Measurements from ENCODE around the gene CYRIA. TPM values are rescaled to one million over a fixed set of nuclear protein-coding genes. Genes with fewer than 3 reads are reported as not detected.

The CYRIA gene
- total RNA-seq = 33.7 and 40.5 TPM in 2 replicates

GRCh38 chr2:16665748-16666448 lies at the start of gene CYRIA:
CYRIA (minus strand) TSS chr2:16665834; CDS start chr2:16588119, 77,715 bp downstream.
- peak; percentile 62 for DNase-seq

DNA sequence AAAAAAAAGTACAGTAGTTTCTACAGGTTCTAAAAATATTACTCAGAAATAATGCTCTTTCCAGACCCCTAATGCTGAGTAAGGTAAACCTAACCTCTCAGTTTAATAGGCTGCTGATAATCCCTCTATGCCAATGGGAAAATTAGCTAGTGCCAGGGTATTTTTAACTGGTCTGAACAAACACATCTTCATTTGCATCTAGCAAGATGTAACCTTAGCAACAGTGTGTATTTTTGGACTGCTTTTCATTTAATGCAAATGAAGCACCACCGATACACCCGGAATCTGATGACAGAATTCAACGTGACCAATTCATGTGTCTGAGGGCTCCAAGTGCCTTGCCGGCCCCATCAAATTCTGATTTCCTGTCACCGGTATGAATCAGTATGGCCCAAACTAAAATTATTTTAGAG lies 47.4 kb upstream of the CYRIA start:
- no peak for DNase-seq

GRCh38 chr2:16709769-16710168 lies 44.1 kb upstream of the CYRIA start:
- no peak for DNase-seq

DNA sequence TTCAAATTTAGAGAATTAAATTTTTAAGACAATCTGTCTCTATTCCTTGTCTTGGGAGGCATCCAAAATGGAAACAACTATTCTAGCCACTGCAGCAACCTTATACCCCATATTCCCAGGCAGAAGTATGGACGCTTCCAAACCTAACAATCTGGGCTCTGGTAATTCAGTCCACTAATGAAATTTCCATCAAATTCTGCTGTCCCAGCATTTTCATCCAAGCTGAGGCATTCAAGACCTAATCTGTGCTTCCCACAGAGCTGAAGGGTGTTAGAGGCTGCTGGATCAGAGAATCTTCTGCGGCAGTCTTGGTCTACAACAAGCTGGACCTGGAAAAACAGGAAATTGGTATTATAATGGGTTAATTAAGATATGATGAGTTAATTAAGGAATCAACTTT lies 42.5 kb upstream of the CYRIA start:
- DNase-seq = no peak

GRCh38 chr2:16707014-16707623 lies 41.5 kb upstream of the CYRIA start:
- no peak for DNase-seq

DNA sequence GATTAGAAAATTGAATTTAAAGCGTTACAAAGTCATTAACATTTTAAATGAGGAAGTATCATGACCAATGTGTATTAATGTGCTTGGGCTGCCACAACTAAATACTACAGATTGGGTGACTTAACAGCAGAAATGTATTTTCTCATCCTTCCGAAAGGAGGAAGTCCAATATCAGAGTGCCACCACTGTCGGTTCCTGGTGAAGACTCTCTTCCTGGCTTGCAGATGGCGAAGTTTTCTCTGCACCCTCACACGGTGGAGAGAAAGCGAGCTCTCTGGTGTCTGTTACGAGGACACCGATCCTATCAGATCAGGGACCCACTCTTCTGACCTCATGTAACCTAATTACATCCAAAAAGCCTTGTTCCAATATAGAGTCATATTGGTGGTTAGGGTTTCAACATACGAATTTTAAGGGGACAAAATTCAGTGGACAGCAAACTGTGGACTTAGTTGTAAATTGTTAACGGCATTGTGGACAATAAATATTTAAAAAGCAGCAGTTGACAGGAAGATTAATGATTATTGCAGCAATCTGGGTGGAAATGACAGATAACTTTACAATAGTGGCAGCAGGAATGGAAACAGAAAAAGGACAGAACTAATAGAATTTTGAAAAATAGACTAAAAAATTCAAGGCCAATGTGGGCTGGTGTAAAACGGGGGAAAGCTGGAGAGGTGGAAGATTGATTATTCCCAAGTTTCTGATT lies 35.1 kb upstream of the CYRIA start:
- no peak for DNase-seq

GRCh38 chr2:16693854-16694253 lies 28.2 kb upstream of the CYRIA start:
- no peak for DNase-seq

- no peak for DNase-seq
Observed at GRCh38 chr2:16691261-16691660, 25.6 kb upstream of the CYRIA start.

- no peak for DNase-seq
Observed at GRCh38 chr2:16687955-16688354, 22.3 kb upstream of the CYRIA start.

GRCh38 chr2:16687222-16687621 lies 21.6 kb upstream of the CYRIA start:
- no peak for DNase-seq

- no peak for DNase-seq
Observed at GRCh38 chr2:16686641-16687040, 21.0 kb upstream of the CYRIA start.

- no peak for DNase-seq
Observed at GRCh38 chr2:16685340-16685715, 19.7 kb upstream of the CYRIA start.

DNA sequence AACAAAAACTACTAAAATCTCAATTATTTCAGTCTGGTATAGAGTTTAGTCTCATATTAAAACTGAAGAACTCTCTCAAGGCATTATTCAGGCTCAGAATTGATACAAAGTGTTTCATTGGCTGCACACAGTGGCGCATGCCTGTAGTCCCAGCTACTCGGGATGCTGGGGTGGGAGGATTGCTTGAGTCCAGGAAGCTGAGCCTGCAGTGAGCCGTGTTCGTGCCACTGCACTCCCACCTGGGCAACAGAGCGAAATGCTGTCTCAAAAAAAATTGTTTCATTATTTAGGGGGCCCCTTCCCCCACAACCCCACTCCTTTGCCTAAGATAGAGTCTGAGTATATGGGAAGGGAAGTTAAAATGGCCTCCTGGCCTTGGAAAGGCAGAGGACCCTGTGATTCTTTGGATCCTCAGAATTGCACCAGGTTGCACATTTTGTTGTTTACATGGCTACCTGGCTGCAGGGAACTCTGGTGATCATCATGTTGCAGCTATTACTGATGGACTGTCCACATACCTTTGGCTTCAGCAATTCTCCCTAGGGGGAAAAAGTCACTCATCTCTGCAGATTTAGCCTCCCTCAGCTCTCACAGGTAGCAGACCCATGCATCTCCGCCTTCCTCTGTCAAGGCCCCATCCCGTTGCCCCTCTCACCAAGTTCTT lies 19.2 kb upstream of the CYRIA start:
- DNase-seq = no peak

DNA sequence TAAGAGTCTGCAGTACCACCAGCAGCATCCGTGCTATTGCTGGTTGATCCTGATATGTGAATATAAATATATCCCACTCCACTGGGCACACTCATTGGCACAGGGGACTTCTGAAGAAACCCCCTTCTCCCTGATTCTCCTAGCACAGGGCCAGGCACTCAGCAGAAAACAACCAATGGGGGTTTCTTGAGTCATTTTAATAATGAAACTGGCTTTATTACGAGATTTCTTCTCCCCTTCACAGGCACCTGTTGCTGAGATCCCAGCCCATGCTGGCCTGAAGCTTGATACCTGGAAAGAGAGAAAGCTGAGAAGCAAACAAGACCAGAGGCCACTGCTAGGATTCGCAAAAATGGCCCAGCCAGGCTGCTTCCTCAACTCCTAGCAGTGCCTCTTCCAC lies 17.9 kb upstream of the CYRIA start:
- no peak for DNase-seq

- DNase-seq = no peak
Observed at GRCh38 chr2:16682431-16683118, 16.9 kb upstream of the CYRIA start.

DNA sequence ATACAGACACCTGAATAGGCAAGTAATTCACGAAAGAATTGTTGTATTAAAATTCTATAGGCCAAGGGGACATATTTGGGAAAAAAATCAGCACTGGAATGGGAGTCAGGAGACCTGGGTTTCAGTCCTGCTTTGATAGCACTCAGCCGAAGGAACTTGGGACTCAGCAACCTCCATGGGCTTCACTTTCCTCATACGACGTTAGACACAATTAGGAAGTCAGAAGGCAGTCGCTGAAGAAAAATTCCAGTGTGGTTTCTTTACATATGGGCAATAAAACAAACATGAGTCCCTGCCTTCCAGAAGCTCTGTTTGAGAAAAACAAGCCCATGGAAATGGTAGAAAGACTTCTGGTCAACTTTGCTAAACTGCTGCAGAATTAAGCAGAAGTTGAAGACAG lies 15.1 kb upstream of the CYRIA start:
- no peak for DNase-seq

DNA sequence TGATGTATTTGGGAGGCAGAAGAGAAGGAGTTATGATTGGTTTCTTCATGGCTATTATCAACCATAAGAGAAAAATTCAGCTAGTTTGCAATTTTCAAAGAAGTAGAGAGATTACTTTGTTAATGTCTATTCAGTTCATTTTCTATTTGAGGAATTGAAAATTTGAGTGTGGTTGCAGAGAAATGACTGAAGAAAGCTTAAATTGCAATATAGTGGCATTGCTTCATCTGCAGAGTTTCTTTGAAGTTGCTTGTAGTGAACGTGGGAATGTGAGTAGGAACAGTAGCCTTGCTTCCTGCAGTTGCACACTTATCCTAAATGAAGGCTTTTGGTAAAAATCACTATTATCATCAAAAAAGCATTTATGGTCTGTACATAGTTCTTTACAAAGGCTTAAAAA lies 14.7 kb upstream of the CYRIA start:
- DNase-seq = no peak

- no peak for DNase-seq
Observed at GRCh38 chr2:16678964-16679363, 13.3 kb upstream of the CYRIA start.

DNA sequence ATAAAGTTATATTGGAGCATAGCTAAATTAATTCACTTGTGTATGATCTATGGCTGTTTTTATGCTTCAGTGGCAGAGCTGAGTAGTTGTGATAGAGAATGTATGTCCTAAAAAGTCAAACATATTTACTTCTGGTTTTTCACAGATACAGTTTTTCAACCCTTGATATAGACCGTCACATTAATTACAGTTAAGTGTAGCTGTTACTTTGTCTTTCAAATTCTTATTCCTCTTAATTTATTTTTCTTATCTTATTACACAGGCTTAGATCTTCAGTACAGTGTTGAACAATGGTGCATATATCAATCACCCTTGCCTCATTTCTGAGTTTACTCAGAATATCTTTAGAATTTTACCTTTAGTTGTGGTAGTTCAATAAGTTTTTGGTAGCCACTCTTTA lies 12.2 kb upstream of the CYRIA start:
- no peak for DNase-seq

- no peak for DNase-seq
Observed at GRCh38 chr2:16675781-16676180, 10.1 kb upstream of the CYRIA start.

GRCh38 chr2:16674154-16674553 lies 8.5 kb upstream of the CYRIA start:
- DNase-seq = no peak

DNA sequence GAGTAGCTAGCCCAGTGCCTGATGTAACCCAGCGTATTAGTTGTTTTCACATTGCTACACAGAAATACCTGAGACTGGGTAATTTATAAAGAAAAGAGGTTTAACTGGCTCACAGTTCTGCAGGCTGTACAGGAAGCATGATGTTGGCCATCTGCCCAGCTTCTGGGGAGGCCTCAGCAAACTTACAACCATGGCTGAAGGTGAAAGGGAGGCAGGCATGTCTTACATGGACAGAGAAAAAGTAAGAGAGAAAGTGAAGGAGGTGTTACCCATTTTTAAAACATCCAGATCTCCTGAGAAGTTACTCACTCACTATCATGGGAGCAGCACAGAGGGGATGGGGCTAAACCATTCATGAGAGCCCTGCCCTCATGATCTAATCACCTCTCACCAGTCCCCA lies 6.1 kb upstream of the CYRIA start:
- peak; percentile 78 for DNase-seq

DNA sequence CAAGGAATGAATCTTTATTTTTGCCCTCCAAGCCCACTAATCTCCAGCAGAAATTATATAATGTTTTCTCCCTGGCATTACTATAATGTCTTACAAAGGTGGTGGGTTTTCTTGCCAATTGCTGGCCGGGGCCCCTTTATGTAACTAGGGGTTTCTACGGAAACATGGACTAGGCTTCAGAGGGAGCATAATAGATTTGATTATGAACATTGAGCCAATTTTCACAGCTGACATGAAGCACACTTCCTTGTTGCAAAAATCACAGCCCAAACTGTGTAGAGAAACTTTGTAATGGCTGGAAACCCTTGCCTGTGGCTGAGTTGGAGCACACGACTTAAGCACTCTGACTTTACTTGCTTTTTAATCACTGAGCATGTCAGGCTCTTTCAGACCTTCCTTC lies 3.8 kb upstream of the CYRIA start:
- no peak for DNase-seq
